ENCODE data around the gene VN1R4.

GRCh38 chr19:53275480-53275879 is 8.0 kb upstream of the VN1R4 start:
- no peak for TF ChIP-seq EZH2 (IDR thresholded peaks at IDR 0.05; ENCODE audit: borderline replicate concordance, insufficient read depth, low read depth, low read length, poor library complexity, severe bottlenecking)
- no peak for TF ChIP-seq CTCF (IDR thresholded peaks at IDR 0.05)
